Measurements from ENCODE around the gene KRTAP22-2. TPM values are rescaled to one million over a fixed set of nuclear protein-coding genes. Genes with fewer than 3 reads are reported as not detected.

The KRTAP22-2 gene
- total and polyA plus RNA-seq, 2 of the 8 experiments (the other 6 are each of a cell fraction or from before 2014, with no cell fraction given), result not detected

- H2AFZ ChIP-seq (ENCODE audit: low read length), result no peak within 1 kb of the TSS
- H3K79me2 ChIP-seq (ENCODE audit: control insufficient read depth in 1 of 2, insufficient read depth in 2 of 2, low read length in 2 of 2), result no peaks in the 10 kb centered on the region
- H3K4ac ChIP-seq (replicated peaks; ENCODE audit: insufficient read length, low read depth, low read length), result no peak within 1 kb of the TSS
- CTCF ChIA-PET (ENCODE audit: partially characterized antibody), result interaction anchor here (1.5 kb wide), 1 partner anchor 10 kb away, joined by 4 read pairs; no protein-coding TSS in a partner anchor
- H3K4me1 ChIP-seq (replicated peaks in 1 of 4; ENCODE audit: control insufficient read depth in 3 of 4, insufficient read depth in 4 of 4, low read length in 3 of 4), result no peaks in the 10 kb centered on the region
- no peak within 1 kb of the TSS for H3K4me2 ChIP-seq (ENCODE audit: insufficient read depth in 1 of 2, low read depth in 2 of 2, low read length in 2 of 2)
- no peaks in the 10 kb centered on the region; a peak in 1 of 4 replicates for H3K9me3 ChIP-seq (ENCODE audit: insufficient read depth in 2 of 2, low read depth in 1 of 2, low read length in 1 of 2)
- no peak within 1 kb of the TSS for H3K27ac ChIP-seq (ENCODE audit: low read depth, low read length)
- no peaks in the 10 kb centered on the region for H3K27me3 ChIP-seq (replicated peaks in 1 of 4; ENCODE audit: control insufficient read depth in 3 of 4, extremely low read depth in 1 of 4, insufficient read depth in 3 of 4, low read length in 3 of 4)
- no peak within 1 kb of the TSS for H3K23ac ChIP-seq (ENCODE audit: insufficient read length)
- H2BK12ac ChIP-seq (ENCODE audit: low read depth, low read length), result no peak within 1 kb of the TSS
- no peak for DNase-seq (ENCODE audit: low read depth in 1 of 2, low spot score in 2 of 2)
- no peak within 1 kb of the TSS for H4K91ac ChIP-seq (replicated peaks; ENCODE audit: insufficient read length, low read length)
- H3K36me3 ChIP-seq (ENCODE audit: control insufficient read depth in 2 of 4, insufficient read depth in 4 of 4, low read length in 3 of 4), result no peaks in the 10 kb centered on the region
- H3K23me2 ChIP-seq (ENCODE audit: low read depth, low read length), result no peaks in the 10 kb centered on the region
- H2BK20ac ChIP-seq (ENCODE audit: low read length), result no peak within 1 kb of the TSS
- H2BK120ac ChIP-seq (replicated peaks; ENCODE audit: low read depth, low read length), result no peak within 1 kb of the TSS
- H3K79me1 ChIP-seq (ENCODE audit: low read depth, low read length), result no peaks in the 10 kb centered on the region
- H3K56ac ChIP-seq (replicated peaks; ENCODE audit: insufficient read length, low read depth, low read length), result no peak within 1 kb of the TSS
- no peak within 1 kb of the TSS for H3K18ac ChIP-seq (ENCODE audit: extremely low read depth, low read length)
- H2BK15ac ChIP-seq (ENCODE audit: low read length), result no peak within 1 kb of the TSS
- POLR2A ChIA-PET (ENCODE audit: partially characterized antibody), result no interaction called here
- no peak within 1 kb of the TSS for H2BK5ac ChIP-seq (ENCODE audit: low read depth, low read length)
- H3K9ac ChIP-seq (replicated peaks in 1 of 4; ENCODE audit: extremely low read depth in 1 of 4, low read depth in 3 of 4, low read length in 3 of 4), result no peak within 1 kb of the TSS
- H4K5ac ChIP-seq (ENCODE audit: insufficient read length, low read depth, low read length), result no peak within 1 kb of the TSS
- no peak within 1 kb of the TSS for H3K14ac ChIP-seq (ENCODE audit: insufficient read length)
- no peak within 1 kb of the TSS for H2AK5ac ChIP-seq (ENCODE audit: low read depth, low read length)
- no peak within 1 kb of the TSS for H3K4me3 ChIP-seq (ENCODE audit: extremely low read depth in 1 of 4, insufficient read depth in 2 of 4, low read depth in 3 of 4, low read length in 4 of 4)
- no peaks in the 10 kb centered on the region for H4K20me1 ChIP-seq (replicated peaks in 1 of 2; ENCODE audit: control insufficient read depth in 1 of 2, insufficient read depth in 2 of 2, low read length in 2 of 2)
- no peak within 1 kb of the TSS for H4K8ac ChIP-seq (ENCODE audit: extremely low read depth, insufficient read depth, low read length)
- FAIRE-seq, result no peak
- 100% methylated on average over 2 of the region's 2 CpGs; no CpG with 5 or more reads in 1 of the 2 experiments for WGBS, 2 experiments (ENCODE audit: extremely low coverage in 1 of 2, insufficient coverage in 1 of 2, insufficient read length in 1 of 2, insufficient replicate concordance in 2 of 2, low coverage in 1 of 2, low lambda C conversion rate in 2 of 2, missing lambda C conversion rate in 1 of 2)
- no peak for TF ChIP-seq E2F6 (IDR thresholded peaks at IDR 0.05)
- TF ChIP-seq MAFK (IDR thresholded peaks at IDR 0.05; ENCODE audit: low read depth, low read length), result no peak
- TF ChIP-seq BACH1 (IDR thresholded peaks at IDR 0.05; ENCODE audit: low read length), result no peak
- TF ChIP-seq TEAD4 (IDR thresholded peaks at IDR 0.05; ENCODE audit: low read depth, low read length), result no peak
- no peak for TF ChIP-seq RAD21 (IDR thresholded peaks at IDR 0.05 in 1 of 2, conservative IDR thresholded peaks at IDR 0.05 in 1 of 2; ENCODE audit: low read depth in 2 of 2, low read length in 2 of 2)
- no peak for TF ChIP-seq SIRT6 (IDR thresholded peaks at IDR 0.05; ENCODE audit: low read length)
- no peak for TF ChIP-seq NRF1 (IDR thresholded peaks at IDR 0.05; ENCODE audit: low read depth, low read length)
- TF ChIP-seq KDM1A (IDR thresholded peaks at IDR 0.05; ENCODE audit: borderline replicate concordance, low read length), result no peak
- TF ChIP-seq CHD1 (IDR thresholded peaks at IDR 0.05; ENCODE audit: low read depth, low read length), result no peak
- no peak for TF ChIP-seq CEBPB (IDR thresholded peaks at IDR 0.05; ENCODE audit: low read depth, low read length)
- TF ChIP-seq JUN (IDR thresholded peaks at IDR 0.05; ENCODE audit: low read depth, low read length), result no peak
- TF ChIP-seq TCF12 (IDR thresholded peaks at IDR 0.05; ENCODE audit: low read depth, low read length), result no peak
- TF ChIP-seq TBP (IDR thresholded peaks at IDR 0.05; ENCODE audit: low read depth, low read length), result no peak
- no peak for TF ChIP-seq TAF7 (optimal IDR thresholded peaks at IDR 0.05; ENCODE audit: borderline replicate concordance, low read depth, low read length)
- no peak for TF ChIP-seq SP2 (IDR thresholded peaks at IDR 0.05; ENCODE audit: low read length)
Measured at GRCh38 chr21:30616125-30616524, 25.9 kb upstream of the KRTAP22-2 start, which contains the start of gene KRTAP20-1. KRTAP20-1 (plus strand) TSS chr21:30616425; CDS start chr21:30616455, 30 bp downstream.
